ENCODE measurements around the gene CACNA1I.

CACNA1I gene

DNA sequence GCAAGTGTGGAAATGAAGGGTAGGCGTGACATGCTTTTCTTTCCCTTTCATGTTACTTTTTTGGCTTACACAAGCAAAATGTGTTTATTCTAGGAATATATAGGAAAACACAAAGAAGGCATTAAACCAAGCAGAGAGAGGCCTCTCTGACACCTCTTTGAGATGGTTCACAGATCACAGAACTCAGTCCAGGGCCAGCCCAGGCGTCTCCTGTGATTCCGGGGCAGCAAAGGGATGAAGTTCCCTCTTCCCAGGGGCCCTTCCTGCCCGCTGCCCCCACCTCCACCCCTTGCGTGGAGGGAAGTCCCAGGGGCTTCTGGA, 78.0 kb downstream of the CACNA1I start:
- no peak for DNase-seq (ENCODE audit: low spot score)

DNA sequence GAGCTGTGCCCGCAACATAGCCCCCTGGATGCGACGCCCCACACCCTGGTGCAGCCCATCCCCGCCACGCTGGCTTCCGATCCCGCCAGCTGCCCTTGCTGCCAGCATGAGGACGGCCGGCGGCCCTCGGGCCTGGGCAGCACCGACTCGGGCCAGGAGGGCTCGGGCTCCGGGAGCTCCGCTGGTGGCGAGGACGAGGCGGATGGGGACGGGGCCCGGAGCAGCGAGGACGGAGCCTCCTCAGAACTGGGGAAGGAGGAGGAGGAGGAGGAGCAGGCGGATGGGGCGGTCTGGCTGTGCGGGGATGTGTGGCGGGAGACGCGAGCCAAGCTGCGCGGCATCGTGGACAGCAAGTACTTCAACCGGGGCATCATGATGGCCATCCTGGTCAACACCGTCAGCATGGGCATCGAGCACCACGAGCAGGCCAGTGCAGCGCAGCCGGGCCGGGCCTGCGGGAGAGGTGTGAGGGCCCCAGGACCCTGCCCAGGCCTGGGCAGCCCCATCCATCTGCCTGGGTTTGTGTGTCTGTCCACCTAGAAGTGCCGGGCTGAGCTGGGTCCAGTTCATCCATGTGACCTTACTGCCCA, 79.0 kb downstream of the CACNA1I start:
- DNase-seq (ENCODE audit: low spot score): no peak

DNA sequence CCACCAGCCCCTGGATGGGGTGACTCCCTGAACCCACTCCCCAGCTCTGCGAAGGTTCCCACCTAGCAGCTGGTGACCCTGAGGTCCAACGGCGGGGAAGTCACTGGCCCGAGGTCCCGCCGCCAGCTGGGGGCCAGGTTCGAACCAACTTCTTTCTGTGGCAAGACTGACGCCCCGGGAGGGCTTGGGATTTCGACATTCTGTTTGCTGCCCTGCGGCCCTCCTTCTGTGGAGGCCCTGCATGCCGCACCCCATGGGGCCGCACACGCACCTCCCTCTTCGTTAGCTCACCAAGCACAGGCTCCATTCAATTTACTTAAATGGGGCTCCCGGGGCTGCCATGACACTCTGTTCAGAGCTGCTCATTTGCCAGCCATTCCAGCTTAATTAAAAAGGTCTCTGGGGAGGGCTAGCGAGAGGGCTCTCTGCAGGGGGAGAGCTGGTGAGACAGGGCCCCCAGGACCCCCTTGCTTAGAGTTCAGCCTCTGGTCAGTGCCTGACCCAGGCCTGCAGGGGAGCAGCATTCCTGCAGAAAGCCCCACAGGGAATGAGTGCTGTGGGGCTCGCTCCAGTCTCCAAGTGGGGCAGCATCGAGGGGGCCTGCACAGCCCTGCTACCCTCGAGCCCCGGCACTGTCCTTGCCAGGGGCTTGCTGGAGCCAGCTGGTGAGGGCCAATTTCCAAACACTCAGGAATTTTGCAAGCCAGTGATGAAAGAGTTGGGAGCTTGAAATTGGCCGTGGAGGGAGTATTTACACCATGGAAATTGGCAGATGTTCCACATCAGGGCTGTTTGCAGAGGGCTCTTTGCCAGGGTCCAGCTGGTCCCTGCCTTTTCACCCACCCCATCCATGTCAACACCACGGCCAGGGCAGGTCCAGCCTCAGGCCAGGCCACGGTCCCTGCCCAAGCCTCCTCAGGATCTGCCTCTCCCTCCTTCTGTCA, 80.8 kb downstream of the CACNA1I start:
- DNase-seq (ENCODE audit: low spot score): no peak

DNA sequence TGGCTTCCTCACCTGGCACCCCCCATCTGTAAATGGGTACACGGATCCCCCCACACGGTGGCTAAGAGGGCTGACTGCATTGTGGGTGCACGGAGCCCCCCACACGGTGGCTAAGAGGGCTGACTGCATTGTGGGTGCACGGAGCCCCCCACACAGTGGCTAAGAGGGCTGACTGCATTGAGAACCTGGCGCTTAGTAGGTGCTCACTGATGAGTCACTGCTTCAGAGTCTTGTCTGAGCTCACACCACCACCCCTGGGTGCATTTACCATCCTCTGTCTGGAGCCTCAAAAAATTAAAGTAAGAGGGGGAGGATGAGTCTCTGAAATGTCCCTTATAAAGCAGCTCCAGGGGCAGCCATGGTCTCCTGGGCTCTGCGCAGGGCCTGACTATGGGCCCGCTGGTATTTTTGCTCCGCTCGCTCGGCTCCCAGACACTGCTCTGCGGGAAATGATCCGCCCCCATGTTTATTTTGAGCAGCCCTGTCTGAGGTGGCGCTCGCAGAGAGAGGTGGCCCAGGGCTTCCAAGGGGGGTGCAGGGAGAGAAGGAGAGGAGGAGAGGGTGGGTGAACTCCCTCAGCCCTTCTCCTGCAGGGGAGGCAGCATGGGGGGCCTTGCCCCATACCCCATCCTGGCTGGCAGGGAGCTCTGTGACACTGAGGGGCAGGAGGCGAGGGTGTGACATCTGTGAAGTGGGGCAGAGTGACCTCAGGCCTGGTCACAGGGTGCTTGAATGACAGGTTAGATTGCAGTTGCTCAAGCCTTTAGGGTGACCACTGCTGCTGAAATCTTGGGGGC, 82.6 kb downstream of the CACNA1I start:
- DNase-seq (ENCODE audit: low spot score): no peak

DNA sequence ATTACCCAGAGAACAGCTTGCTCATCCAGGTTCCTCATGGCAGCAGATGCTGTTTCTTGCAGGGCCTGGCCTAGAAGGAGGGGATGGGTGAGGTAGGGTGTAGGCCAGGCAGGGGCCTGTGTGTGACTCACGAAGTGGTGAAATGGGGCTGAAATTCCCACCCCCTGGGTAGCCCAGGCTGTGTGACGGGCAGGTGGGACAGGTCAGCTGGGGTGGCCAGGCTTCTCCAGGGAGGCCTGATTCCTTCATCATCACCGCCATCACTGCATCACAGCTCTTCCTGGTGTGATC, 83.2 kb downstream of the CACNA1I start:
- DNase-seq (ENCODE audit: low spot score): no peak

DNA sequence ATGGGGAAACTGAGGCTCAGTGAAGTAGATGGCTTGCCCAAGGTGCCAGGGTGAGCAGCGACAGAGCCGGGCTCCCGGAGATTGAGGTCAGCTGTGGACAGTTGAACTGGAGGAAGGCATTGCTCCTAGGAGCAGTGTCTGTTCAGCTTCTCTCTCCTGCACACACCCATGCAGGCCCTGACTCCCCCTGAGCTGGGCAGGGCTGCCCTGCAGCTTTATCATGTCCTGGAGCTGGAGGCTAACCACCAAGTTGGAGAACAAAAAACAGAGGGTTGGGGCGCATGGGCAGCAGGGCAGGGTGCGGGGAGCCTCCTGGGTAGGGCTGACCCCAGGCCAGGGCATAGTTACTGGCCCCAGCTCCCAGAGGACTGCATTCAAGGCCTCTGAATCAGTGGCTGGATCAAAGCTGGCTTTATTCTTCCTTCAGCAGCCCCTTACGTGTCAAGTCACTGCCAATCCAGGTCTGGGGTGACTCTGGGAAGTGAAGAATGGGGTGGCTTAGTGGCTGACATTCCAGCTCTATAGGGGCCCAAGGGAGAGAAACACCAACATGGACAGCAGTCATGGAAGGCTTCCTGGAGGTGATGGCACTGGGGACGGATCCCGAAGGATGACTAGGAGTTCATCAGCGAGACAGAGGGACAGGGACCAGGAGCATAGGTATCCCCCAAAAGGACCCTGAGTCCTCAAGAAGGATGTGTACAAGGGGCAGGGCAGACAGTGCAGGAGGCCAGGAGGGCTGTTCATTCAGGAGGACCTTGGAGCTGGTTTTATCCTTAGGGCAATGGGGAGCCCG, 83.8 kb downstream of the CACNA1I start:
- no peak for DNase-seq (ENCODE audit: low spot score)

DNA sequence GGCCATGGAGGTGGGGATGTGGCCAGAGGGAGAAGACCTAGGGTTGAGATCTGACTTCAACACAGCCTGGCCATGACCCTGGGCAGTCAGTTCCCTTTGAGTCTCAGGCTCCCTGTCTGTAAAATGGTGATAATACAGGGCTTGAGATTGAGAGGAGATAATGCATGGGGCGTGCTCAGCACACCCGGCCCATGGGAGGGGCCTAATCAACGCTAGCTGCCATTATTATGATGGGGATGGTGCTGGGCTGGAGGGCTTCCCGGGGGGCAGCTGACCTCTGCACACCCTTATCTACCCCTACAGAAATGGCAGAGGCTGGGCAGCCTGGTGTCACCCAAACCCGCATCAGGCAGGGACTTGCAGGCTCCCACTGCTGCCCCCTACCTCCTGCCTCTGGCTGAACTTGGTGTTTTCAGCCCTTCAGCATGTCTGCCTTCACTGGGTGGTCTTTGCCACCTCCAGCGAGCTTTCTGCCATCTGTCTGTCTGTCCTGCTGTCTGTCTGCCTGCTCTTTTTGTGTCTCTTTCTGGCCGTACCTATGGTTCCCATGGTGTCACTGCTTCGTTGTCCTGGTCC, 84.5 kb downstream of the CACNA1I start:
- DNase-seq (ENCODE audit: low spot score): no peak

DNA sequence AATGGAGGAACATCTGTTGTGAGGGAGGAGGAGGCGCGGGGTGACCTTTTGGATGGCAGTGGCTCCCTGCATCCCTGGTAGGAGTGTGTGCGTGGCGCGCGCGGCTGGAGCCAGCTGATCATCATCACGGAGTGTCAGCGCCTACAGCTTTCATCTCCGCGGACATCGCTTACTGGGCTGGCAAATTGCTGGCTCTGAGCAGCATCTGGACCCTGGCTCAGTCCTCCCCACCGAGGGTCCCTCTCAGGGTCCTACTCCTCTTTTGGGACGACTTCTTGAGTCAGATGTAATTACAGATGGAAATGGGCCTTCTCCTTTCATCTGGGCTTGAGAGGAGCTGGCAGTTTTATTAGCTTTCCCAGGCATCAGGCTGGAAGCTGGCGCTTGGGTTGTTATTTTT, 85.3 kb downstream of the CACNA1I start:
- no peak for DNase-seq (ENCODE audit: low spot score)

DNA sequence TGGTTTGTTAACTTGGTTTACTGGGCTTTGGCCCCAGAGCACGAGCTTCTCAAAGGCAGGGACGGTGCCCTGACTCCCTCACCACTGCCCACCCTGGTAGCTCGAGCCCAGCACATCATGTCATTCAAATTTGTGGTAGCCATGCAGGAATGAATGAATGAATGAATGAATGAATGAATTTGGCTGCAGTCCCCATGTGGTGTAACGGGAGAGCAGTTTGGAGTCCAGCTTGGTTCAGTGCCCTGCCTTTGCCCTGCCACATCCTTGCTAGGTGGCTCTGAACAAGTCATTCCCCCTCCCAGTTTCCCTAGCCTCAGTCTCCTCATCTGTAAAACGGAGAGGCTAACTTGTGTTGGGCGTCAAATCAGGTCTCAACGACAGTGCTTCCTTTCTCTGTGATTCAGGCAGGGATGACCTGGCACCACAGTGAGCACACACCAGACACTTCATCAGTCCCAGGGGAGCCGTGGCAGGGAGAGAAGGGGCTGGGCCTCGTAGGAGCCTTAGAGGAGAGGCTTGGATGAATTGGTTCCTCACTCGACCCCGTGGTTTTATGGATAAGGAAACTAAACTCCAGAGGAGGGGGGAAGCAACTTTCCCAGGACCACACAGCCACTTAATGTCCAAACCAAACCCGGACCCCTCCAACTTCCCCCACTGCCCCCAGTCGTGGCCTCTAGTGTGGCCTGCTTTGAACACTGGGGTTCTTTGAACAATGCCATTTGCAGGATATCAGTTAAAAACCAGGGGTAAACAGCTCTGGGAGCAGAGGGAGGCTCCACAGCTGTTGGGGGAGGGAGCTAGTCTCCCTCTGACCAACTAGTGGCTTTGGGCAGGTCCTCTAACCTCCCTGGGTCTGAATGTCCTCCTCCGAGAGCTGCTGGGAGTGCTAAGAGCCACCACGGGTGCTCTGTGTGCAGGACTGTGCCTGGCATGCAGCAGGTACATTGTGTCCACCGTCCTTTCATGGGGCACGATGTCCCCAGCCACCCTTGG, 86.2 kb downstream of the CACNA1I start:
- DNase-seq (ENCODE audit: low spot score): no peak

DNA sequence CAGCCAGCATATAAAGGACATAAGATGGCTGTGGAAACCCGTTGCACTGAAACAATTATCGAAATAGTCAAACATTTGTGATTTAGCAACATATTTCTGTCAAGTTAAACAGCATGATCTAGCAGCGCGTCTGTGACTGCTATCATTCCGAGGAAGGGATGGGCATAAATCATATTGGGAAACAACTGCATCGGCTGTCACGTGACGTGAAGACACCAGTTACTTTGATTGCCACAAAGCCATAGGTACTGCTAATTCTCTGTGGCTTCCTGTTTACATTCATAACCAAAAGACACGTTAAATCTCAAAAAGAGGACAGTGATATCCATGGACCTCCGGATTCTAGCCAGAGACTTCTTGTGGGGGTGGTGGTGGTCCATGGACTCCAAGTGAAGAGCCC, 87.8 kb downstream of the CACNA1I start:
- DNase-seq (ENCODE audit: low spot score): no peak

DNA sequence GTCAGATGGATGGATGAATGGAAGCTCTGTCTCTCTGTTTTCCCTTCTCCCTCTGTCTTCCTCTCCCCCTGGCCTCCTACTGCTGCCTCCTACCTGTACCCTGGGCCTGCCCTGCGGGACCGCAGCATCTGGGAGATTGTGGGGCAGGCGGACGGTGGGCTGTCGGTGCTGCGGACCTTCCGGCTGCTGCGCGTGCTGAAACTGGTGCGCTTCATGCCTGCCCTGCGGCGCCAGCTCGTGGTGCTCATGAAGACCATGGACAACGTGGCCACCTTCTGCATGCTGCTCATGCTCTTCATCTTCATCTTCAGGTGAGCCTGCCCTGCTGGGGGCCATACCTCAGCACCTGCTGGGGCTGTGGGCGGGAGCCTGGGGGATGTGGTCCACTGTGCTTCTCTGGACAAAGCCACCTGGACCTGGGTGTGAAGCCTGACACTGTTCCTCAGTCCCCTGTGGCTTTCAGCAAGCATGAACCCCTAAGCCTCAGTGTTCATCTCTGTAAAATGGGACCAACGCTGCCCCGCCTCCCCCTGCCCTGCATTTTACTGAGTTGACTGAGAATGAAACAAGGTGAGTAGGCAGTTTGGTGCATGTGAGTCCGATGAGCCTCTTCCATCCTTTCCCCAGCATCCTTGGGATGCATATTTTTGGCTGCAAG, 88.4 kb downstream of the CACNA1I start:
- no peak for DNase-seq (ENCODE audit: low spot score)

DNA sequence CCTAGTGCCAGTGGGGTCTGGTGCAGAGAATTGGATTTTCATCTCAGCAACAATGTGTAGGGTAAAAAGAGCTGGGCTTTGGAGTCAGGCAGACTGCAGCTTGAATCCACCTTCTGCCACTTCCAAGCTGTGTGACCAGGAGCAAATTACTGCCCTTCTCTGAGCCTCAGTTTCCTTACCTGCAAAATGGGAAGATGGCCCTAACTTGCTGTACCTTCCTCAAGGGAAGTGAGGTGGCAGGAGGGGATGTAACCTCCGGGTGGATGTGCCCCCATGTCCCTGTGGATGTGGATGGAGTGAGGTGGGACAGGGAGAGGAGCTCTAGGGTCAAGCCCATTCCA, 90.9 kb downstream of the CACNA1I start:
- no peak for DNase-seq (ENCODE audit: low spot score)

DNA sequence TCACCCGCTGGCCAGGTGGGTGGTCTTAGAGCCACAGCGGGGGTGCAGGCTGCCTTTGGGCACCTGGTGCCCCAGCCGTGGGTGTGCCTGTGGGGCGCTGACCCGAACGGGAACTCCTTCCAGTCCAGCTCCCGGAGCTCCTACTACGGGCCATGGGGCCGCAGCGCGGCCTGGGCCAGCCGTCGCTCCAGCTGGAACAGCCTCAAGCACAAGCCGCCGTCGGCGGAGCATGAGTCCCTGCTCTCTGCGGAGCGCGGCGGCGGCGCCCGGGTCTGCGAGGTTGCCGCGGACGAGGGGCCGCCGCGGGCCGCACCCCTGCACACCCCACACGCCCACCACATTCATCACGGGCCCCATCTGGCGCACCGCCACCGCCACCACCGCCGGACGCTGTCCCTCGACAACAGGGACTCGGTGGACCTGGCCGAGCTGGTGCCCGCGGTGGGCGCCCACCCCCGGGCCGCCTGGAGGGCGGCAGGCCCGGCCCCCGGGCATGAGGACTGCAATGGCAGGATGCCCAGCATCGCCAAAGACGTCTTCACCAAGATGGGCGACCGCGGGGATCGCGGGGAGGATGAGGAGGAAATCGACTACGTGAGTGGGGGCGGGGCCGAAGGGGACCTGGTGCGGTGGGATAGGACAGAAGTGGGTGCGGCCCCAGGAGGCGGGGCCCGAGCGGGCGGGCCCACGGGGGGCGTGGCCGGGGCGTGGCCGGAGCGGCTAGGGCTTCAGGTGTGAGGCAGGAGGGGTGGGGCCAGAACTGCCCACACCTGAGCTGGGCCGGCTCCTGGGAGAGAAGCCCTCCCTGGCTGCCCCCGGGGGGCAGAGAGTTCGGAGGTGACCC, 91.5 kb downstream of the CACNA1I start:
- no peak for DNase-seq (ENCODE audit: low spot score)

DNA sequence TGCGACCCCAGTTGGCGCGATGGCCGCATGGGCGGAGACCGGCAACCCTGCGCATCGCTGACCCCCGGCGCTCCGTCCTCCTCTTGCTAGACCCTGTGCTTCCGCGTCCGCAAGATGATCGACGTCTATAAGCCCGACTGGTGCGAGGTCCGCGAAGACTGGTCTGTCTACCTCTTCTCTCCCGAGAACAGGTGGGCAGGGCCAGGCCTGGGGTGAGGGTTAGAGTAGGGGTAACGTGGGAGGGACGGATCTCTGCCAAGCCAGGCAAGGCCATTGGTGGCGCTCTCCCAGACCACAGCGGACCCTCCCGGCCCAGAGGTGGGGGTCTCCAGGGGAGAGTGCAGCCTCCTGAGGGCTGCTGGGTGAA, 92.1 kb downstream of the CACNA1I start:
- DNase-seq (ENCODE audit: low spot score): no peak

DNA sequence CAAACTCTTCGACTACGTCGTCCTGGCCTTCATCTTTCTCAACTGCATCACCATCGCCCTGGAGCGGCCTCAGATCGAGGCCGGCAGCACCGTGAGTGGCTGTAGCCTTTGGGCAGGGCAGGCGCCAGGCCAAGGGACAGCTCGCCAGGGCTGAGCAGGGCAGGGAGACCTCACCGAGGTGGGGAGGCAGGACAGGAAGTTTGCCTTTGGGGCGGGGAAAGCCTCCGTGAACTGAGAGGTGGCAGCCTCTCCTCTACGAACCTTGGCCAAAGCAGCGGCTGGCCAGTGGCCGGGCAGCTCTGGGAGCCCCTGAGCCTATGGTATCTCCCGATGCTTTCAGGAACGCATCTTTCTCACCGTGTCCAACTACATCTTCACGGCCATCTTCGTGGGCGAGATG, 93.2 kb downstream of the CACNA1I start:
- DNase-seq (ENCODE audit: low spot score): no peak

DNA sequence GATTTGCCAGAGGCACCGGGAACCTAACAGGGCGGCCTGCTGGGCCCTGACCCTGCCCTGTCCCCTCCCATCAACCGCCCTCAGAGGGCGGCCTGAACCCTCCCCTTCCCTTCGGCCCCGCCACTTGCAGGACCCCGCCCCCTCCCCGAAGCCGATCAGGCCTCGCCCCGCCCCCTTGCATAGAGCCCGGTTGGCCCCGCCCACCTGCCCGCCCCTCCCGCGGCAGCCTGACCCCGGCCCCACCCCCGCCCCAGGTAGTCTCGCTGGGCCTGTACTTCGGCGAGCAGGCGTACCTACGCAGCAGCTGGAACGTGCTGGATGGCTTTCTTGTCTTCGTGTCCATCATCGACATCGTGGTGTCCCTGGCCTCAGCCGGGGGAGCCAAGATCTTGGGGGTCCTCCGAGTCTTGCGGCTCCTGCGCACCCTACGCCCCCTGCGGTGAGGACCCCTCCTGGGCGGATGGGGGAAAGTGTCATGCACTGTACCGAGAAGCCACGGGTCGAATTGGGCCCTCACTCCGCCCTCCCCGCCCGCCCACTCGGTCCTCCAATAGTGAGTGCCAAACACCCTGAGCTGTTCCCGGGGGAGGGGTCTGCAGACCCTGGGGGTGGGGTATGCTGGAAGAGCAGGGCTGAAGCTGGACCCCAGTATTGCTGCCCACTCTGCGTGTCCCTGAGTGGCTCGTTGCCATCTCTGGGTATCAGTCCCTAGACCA, 94.1 kb downstream of the CACNA1I start:
- no peak for DNase-seq (ENCODE audit: low spot score)

DNA sequence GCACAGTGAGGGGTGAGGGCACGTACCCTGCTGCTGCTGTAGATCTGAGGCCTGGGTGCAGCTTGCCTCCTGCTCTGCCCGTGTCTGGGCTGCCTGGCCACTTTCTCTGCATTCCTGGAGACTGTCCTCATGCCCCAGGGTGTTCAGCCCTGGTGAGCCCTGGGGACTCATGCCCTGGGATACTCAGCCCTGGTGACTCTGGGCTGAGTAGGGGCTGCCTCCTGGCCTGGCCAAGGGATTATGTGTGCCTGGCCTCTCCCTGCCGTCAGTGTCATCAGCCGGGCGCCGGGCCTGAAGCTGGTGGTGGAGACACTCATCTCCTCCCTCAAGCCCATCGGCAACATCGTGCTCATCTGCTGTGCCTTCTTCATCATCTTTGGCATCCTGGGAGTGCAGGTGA, 94.7 kb downstream of the CACNA1I start:
- DNase-seq (ENCODE audit: low spot score): no peak

DNA sequence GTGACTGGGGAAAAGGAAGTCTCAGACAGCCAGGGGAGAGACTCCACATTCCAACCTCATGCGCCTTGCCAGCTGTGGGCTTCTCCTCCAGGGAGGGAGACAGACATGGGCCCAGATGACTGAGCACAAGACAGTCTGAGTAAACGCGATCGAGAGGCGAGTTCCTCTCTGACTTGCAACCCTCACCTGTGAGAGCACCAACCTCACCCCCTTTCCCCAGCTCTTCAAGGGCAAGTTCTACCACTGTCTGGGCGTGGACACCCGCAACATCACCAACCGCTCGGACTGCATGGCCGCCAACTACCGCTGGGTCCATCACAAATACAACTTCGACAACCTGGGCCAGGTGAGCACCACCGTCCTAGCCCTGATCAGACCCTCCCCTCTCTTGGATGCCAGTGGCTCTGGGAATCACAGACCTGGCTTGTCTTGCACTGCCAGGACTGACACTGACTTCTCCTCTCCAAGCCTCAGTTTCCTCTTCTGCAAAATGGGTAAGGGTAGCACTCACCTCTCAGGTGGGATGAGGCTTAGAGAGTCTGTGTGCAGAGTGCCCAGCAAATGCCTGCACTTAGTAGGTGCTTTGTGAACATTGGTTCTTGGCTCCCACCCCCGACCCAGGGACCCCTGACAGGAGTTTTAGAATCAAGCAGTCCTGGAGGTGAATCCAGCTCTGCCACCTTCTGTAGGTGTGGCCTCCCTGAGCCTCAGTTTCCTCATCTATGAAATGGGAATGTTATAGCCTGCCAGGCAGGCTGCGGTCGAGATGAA, 95.3 kb downstream of the CACNA1I start:
- no peak for DNase-seq (ENCODE audit: low spot score)

All from HuH-7.5 (cell line).